PC-3 (cell line): ENCODE data around the gene TPRX1.

Source experiments
- EZH2 ChIP-seq: fragments of 300-600 bp; sonication (generic); IDR thresholded peaks from one replicate; pipeline ENCODE4 v1.6.1; 2017; ENCODE audit warnings: antibody characterized with exemption, mild to moderate bottlenecking, low read length; ENCODE audit not compliant: unreplicated experiment
- TF ChIP-seq, protein P1 (sequence below): fragments of 300-600 bp; sonication (generic); conservative IDR thresholded peaks from 2 replicates; pipeline ENCODE4 v1.5.1; 2017; ENCODE audit warnings: antibody characterized with exemption, low read depth, mild to moderate bottlenecking, low read length

GRCh38 chr19:47801270-47801669 is 3.1 kb downstream of the TPRX1 start:
- TF ChIP-seq, protein P1, sequence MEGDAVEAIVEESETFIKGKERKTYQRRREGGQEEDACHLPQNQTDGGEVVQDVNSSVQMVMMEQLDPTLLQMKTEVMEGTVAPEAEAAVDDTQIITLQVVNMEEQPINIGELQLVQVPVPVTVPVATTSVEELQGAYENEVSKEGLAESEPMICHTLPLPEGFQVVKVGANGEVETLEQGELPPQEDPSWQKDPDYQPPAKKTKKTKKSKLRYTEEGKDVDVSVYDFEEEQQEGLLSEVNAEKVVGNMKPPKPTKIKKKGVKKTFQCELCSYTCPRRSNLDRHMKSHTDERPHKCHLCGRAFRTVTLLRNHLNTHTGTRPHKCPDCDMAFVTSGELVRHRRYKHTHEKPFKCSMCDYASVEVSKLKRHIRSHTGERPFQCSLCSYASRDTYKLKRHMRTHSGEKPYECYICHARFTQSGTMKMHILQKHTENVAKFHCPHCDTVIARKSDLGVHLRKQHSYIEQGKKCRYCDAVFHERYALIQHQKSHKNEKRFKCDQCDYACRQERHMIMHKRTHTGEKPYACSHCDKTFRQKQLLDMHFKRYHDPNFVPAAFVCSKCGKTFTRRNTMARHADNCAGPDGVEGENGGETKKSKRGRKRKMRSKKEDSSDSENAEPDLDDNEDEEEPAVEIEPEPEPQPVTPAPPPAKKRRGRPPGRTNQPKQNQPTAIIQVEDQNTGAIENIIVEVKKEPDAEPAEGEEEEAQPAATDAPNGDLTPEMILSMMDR, result no peak
- no peak for TF ChIP-seq EZH2
